ENCODE data around the gene RBCK1.

Gene RBCK1

GRCh38 chr20:435558-435957, 27.5 kb downstream of the RBCK1 start:
- no peak overlapping the region for H3K4me3 ChIP-seq (ENCODE audit: low read depth, low read length)
- no peak for DNase-seq (ENCODE audit: low read depth)
- no peak for TF ChIP-seq CTCF (IDR thresholded peaks at IDR 0.05; ENCODE audit: insufficient read depth, low read depth, low read length, missing control alignments)

- no peak for DNase-seq (ENCODE audit: low read depth)
- no peak overlapping the region for H3K4me3 ChIP-seq (ENCODE audit: low read depth, low read length)
- no peak for TF ChIP-seq CTCF (IDR thresholded peaks at IDR 0.05; ENCODE audit: insufficient read depth, low read depth, low read length, missing control alignments)
Measured at GRCh38 chr20:436476-436875, 28.4 kb downstream of the RBCK1 start.

- no peak overlapping the region for H3K4me3 ChIP-seq (ENCODE audit: low read depth, low read length)
- DNase-seq (ENCODE audit: low read depth), result no peak
- TF ChIP-seq CTCF (IDR thresholded peaks at IDR 0.05; ENCODE audit: insufficient read depth, low read depth, low read length, missing control alignments), result no peak
Measured at GRCh38 chr20:437787-438486, 29.8 kb downstream of the RBCK1 start.

GRCh38 chr20:438571-439469, 30.7 kb downstream of the RBCK1 start:
- peak; percentile 55 for DNase-seq (ENCODE audit: low read depth)

GRCh38 chr20:440148-440547, 32.0 kb downstream of the RBCK1 start:
- no peak for DNase-seq (ENCODE audit: low read depth)
- TF ChIP-seq CTCF (IDR thresholded peaks at IDR 0.05; ENCODE audit: insufficient read depth, low read depth, low read length, missing control alignments), result no peak
- no peak overlapping the region for H3K4me3 ChIP-seq (ENCODE audit: low read depth, low read length)

More at GRCh38 chr20:438571-439469, 30.7 kb downstream of the RBCK1 start:
- TF ChIP-seq CTCF (IDR thresholded peaks at IDR 0.05; ENCODE audit: insufficient read depth, low read depth, low read length, missing control alignments), result no peak
- no peak overlapping the region for H3K4me3 ChIP-seq (ENCODE audit: low read depth, low read length)

GRCh38 chr20:440636-441035, 32.5 kb downstream of the RBCK1 start:
- TF ChIP-seq CTCF (IDR thresholded peaks at IDR 0.05; ENCODE audit: insufficient read depth, low read depth, low read length, missing control alignments), result no peak
- DNase-seq (ENCODE audit: low read depth), result no peak
- H3K4me3 ChIP-seq (ENCODE audit: low read depth, low read length), result no peak overlapping the region

All from GM12865 (cell line).